TTC549 (cell line): ENCODE measurements around the gene PIP5K1C.
"Not testable (repeated sequence)": the region's sequence is repeated elsewhere in the genome, so short reads cannot be mapped to it uniquely, and the experiment has no call there.

Source experiments
- FAIRE-seq: peaks from 2 replicates; lab custom pipeline; 2012; peaks lifted over from hg19 to GRCh38; lab: Jason Lieb, UNC

The PIP5K1C gene

GRCh38 chr19:3643674-3644313, 56.5 kb downstream of the PIP5K1C start:
- no peak for FAIRE-seq

GRCh38 chr19:3642987-3643673, 57.1 kb downstream of the PIP5K1C start:
- FAIRE-seq = no peak

- FAIRE-seq = no peak
Observed at GRCh38 chr19:3642296-3642695, 58.0 kb downstream of the PIP5K1C start.

- FAIRE-seq = no peak
Observed at GRCh38 chr19:3641515-3642269, 58.6 kb downstream of the PIP5K1C start.

- no peak for FAIRE-seq
Observed at GRCh38 chr19:3639479-3639878, 60.8 kb downstream of the PIP5K1C start.

- FAIRE-seq = no peak
Observed at GRCh38 chr19:3638208-3639193, 61.8 kb downstream of the PIP5K1C start.

GRCh38 chr19:3637621-3638020, 62.6 kb downstream of the PIP5K1C start:
- no peak for FAIRE-seq

GRCh38 chr19:3636962-3637361, 63.3 kb downstream of the PIP5K1C start:
- FAIRE-seq = no peak

GRCh38 chr19:3636506-3636905, 63.8 kb downstream of the PIP5K1C start:
- FAIRE-seq = no peak

GRCh38 chr19:3634496-3635045, 65.7 kb downstream of the PIP5K1C start:
- FAIRE-seq = no peak

- no peak for FAIRE-seq
Observed at GRCh38 chr19:3633559-3633988, 66.7 kb downstream of the PIP5K1C start.

- no peak for FAIRE-seq
Observed at GRCh38 chr19:3632739-3633558, 67.3 kb downstream of the PIP5K1C start.

- no peak for FAIRE-seq
Observed at GRCh38 chr19:3632098-3632497, 68.2 kb downstream of the PIP5K1C start.

- FAIRE-seq = no peak
Observed at GRCh38 chr19:3631053-3631861, 69.0 kb downstream of the PIP5K1C start.

GRCh38 chr19:3628766-3629165, 71.5 kb downstream of the PIP5K1C start:
- not testable (repeated sequence) for FAIRE-seq

GRCh38 chr19:3627351-3627723, 72.9 kb downstream of the PIP5K1C start:
- FAIRE-seq = no peak

- FAIRE-seq = peak; percentile 92
Observed at GRCh38 chr19:3626473-3627350, 73.6 kb downstream of the PIP5K1C start, which contains the start of gene CACTIN. Gene CACTIN, minus strand, starts transcription at chr19:3626790. Its CDS starts 28 bp downstream, at chr19:3626762.

- FAIRE-seq = no peak
Observed at GRCh38 chr19:3625996-3626472, 74.2 kb downstream of the PIP5K1C start.

- FAIRE-seq = no peak
Observed at GRCh38 chr19:3623716-3624115, 76.6 kb downstream of the PIP5K1C start.
